HG02885 (cell line): Measurements from ENCODE around the gene HDGFL2.

Experiments used
- ATAC-seq: cut with Tn5 transposase; IDR thresholded peaks from one replicate; pipeline ENCODE4 v1.9.1; 2021; ENCODE audit warnings: mild to moderate bottlenecking; ENCODE audit not compliant: unreplicated experiment, poor library complexity

Gene HDGFL2

GRCh38 chr19:4472174-4472974 lies at the start of gene HDGFL2:
TSS of gene HDGFL2 (plus strand) at chr19:4472297. CDS start at chr19:4472351, 54 bp downstream.
- ATAC-seq: no peak

- ATAC-seq: no peak
Measured at GRCh38 chr19:4423416-4424126, 48.5 kb upstream of the HDGFL2 start.

GRCh38 chr19:4425537-4425936 lies 46.6 kb upstream of the HDGFL2 start:
- ATAC-seq: no peak

GRCh38 chr19:4428326-4428975 lies 43.6 kb upstream of the HDGFL2 start:
- no peak for ATAC-seq

- no peak for ATAC-seq
Measured at GRCh38 chr19:4429256-4429655, 42.8 kb upstream of the HDGFL2 start.

- no peak for ATAC-seq
Measured at GRCh38 chr19:4429771-4430171, 42.3 kb upstream of the HDGFL2 start.

- no peak for ATAC-seq
Measured at GRCh38 chr19:4430760-4431159, 41.3 kb upstream of the HDGFL2 start.

GRCh38 chr19:4431296-4431695 lies 40.8 kb upstream of the HDGFL2 start:
- no peak for ATAC-seq

GRCh38 chr19:4431808-4432674 lies 40.1 kb upstream of the HDGFL2 start:
- no peak for ATAC-seq

- no peak for ATAC-seq
Measured at GRCh38 chr19:4432918-4433506, 39.1 kb upstream of the HDGFL2 start.

GRCh38 chr19:4434391-4434790 lies 37.7 kb upstream of the HDGFL2 start:
- no peak for ATAC-seq

GRCh38 chr19:4436231-4436630 lies 35.9 kb upstream of the HDGFL2 start:
- ATAC-seq: no peak

GRCh38 chr19:4437103-4437502 lies 35.0 kb upstream of the HDGFL2 start:
- no peak for ATAC-seq

- ATAC-seq: no peak
Measured at GRCh38 chr19:4439243-4439642, 32.9 kb upstream of the HDGFL2 start.

- ATAC-seq: no peak
Measured at GRCh38 chr19:4441994-4442818, 29.9 kb upstream of the HDGFL2 start.

GRCh38 chr19:4442819-4443146 lies 29.3 kb upstream of the HDGFL2 start:
- no peak for ATAC-seq

- no peak for ATAC-seq
Measured at GRCh38 chr19:4443188-4443587, 28.9 kb upstream of the HDGFL2 start.

- ATAC-seq: no peak
Measured at GRCh38 chr19:4443966-4444764, 27.9 kb upstream of the HDGFL2 start.
